Hippocampal formation (tissue), 2 donors: ENCODE measurements around the gene NSMCE1.

Source experiments
- DNase-seq, 2 donors: peaks; one replicate each; lab custom pipeline; 2025; lab: John Stamatoyannopoulos, UW

Gene NSMCE1

DNA sequence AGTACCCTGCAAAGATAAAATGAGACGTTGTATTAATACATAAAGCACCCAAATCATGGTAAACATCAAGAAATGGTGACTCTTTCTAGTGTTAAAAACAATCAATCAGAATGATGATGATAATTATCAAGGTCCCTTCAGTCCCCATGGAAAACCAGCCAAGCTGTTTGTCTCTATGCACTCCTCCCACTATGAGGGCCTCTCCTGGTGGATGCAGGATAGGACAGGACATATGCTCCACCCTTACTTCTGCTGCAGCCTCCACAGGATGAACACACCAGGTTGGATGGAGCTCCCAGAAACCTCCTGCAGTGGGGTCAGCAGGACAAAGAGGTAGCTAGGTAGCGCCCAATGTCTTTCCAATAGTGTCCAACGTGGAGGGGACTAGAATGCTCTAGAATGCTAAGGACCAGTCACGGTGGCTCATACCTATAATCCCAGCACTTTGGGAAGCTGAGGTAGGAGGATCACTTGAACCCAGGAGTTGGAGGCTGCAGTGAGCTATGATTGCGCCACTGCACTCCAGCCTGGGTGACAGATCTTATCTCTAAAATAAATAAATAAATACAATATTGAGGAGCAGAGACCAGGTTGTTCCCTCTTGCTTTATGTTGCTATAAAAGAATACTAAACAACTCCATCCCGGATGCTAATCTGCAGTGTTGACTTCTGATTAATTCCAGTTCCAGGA, 75.1 kb downstream of the NSMCE1 start:
- DNase-seq, result no peak

DNA sequence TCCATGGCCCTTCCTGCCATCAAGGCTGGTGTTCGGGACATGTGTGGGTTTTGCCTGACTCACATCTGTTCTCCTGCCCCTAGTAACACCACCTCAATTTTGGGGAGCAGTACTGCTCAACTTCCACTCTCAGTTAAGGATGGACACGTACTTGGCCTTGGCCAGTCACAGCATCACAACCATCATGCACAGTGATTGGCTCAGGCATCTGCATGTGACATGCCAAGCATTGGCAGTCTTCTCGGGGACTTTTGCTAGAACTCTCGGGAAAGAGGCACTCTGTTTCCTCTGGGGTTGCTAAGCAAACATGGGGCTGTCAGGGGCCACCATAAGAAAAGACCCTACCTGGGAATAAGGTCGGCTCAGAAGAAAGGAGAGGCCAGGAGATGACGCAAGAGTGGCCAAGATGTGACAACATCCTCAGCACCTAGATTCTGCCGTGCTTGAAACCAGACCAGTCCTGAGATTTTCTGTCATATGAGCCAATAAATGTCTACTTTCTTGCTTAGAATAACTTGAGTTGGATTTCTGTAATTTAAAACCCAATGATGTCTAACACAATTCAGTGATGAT, 77.1 kb downstream of the NSMCE1 start:
- DNase-seq, result no peak

DNA sequence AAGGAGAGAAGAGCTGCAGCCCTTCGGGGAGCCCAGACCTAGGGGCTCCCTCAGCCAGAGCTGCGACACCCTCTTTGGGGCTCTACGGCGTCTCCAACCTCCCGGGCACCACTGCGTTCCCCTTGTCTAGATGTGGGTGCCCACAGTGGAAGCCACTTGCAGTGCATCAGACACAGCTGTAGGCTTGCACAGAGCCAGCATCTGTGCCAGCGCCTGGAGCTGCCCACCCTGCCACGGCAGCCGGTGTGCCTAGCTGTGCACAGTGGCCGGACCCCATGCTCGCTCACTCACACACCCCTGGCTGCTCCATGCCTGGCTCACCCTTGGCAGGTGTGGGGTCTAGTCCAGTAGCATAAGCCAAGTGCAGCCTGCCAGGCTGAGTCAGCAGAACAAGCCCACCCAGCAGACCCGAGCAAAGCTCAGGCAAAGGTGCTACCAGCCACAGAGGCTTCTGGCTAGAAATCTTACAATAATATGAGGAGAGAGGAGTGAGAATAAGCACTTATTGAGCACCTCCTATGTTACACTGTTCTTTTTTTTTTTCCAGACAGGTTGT, 78.2 kb downstream of the NSMCE1 start:
- DNase-seq, result no peak

GRCh38 chr16:27189335-27189972, 79.1 kb downstream of the NSMCE1 start:
- no peak for DNase-seq

GRCh38 chr16:27188633-27189032, 79.9 kb downstream of the NSMCE1 start:
- DNase-seq, result no peak

DNA sequence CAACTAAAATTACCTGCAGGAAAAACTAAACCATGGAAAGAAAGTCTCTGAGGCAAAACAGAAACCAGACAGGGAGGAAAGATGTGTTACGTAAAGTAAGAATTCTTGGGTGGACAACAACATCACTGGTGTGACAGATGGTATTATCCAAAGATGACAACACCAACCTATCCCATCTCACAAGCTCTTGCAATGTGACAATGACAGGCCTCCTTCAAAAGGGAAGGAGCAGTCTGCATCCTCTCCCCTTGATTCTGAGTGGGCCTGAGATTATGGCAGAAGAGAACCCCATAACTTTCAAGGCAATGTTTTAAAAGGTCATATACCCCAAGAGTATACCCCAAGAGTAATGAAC, 82.8 kb downstream of the NSMCE1 start:
- DNase-seq, result no peak

DNA sequence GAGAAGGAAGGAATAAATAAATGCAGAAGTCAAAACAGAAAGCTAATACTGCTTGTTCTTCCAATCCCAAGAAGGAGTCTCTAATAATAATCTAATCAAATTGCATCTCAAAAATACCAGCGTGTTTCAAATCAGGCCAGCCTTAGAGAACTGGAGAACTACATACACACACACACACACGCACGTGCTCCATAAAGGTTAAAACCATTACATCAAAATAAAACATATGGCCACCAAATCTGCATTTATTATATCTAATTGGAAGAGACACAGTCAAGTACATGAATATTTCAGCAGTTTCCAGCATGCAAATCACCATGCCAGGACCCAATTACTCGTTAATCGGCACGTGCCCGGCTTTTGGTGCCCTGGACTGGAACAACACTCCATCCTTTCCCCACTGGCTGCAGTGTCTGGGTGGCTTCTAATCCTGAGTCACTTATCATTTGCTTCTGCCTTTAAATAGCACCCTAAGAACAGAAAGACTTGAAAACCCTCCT, 85.6 kb downstream of the NSMCE1 start:
- DNase-seq, result no peak

GRCh38 chr16:27181019-27181790, 87.4 kb downstream of the NSMCE1 start:
- no peak for DNase-seq

- DNase-seq, result peak in 1 of 2 donors; percentile 33
Measured at GRCh38 chr16:27179500-27180072, 89.0 kb downstream of the NSMCE1 start.

DNA sequence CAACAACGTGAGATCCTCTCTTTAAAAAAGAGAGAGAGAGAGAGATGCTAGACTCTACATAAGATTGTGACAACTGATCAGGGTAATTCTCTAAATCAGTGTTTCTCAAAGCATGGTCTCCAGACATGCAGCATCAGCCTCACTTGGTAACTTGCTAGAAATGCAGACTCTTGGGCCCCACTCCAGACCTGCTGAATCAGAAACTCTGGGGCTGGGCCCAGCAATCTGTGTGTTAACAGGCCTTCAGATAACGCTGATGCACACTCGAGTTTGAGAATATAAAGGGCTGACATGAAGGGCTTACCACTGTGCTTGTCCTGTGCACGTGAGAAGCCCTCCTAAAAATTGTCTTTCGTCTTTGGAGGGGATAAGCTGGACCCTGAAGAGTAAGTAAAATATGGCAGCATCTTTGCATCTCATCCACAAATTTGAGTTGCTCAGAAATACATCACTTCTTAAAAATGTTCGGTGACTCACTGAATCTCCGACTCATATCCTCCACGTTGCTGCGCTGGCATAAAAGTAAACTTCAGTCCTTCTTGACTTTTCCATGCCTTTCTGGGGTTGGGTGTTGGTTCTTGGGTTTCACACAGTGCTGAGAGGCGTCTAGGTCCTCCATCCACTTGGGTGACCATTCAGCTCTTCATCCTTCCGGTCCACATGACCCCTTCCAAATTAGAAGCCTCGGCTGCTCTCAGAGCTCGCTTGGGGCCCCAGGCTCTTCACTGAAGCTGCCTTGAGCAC, 91.4 kb downstream of the NSMCE1 start:
- no peak for DNase-seq

- no peak for DNase-seq
Measured at GRCh38 chr16:27175888-27176287, 92.7 kb downstream of the NSMCE1 start.
